HepG2 (cell line): ENCODE data around the gene HOXA7. TPM values are rescaled to one million over a fixed set of nuclear protein-coding genes. Genes with fewer than 3 reads are reported as not detected.

ENCODE experiments used
- ELF3 ChIP-seq: IDR thresholded peaks from 2 replicates; pipeline ENCODE4 v1.6.1; 2016; ENCODE audit warnings: missing genetic modification reagents, missing compliant biosample characterization
- ETV5 ChIP-seq: IDR thresholded peaks from 2 replicates; pipeline ENCODE4 v1.6.1; 2018; ENCODE audit warnings: missing biosample characterization, missing genetic modification reagents, inconsistent platforms, borderline replicate concordance
- ETV6 ChIP-seq: sonication (generic); formaldehyde crosslinking; conservative IDR thresholded peaks from 2 replicates; pipeline ENCODE4 v1.4.0; 2020; ENCODE audit warnings: missing genetic modification reagents
- NFKBIZ ChIP-seq: IDR thresholded peaks from 2 replicates; pipeline ENCODE4 v1.6.1; 2018; ENCODE audit warnings: missing genetic modification reagents, missing compliant biosample characterization
- NRL ChIP-seq: sonication (generic); formaldehyde crosslinking; IDR thresholded peaks from 2 replicates; pipeline ENCODE4 v1.5.0; 2020; ENCODE audit warnings: missing genetic modification reagents, mild to moderate bottlenecking, moderate library complexity, borderline replicate concordance
- PITX1 ChIP-seq: sonication (generic); formaldehyde crosslinking; IDR thresholded peaks from 2 replicates; pipeline ENCODE4 v1.5.1; 2020; ENCODE audit warnings: mild to moderate bottlenecking, missing genetic modification reagents
- SMAD1 ChIP-seq: sonication (generic); formaldehyde crosslinking; IDR thresholded peaks from 2 replicates; pipeline ENCODE4 v1.4.0; 2020; ENCODE audit warnings: missing genetic modification reagents, low read depth, mild to moderate bottlenecking, borderline replicate concordance
- ZMYM3 ChIP-seq: sonication (generic); formaldehyde crosslinking; IDR thresholded peaks from 2 replicates; pipeline ENCODE4 v1.5.1; 2020; ENCODE audit warnings: mild to moderate bottlenecking, missing genetic modification reagents
- ZMYM4 ChIP-seq: sonication (generic); formaldehyde crosslinking; IDR thresholded peaks from 2 replicates; pipeline ENCODE4 v1.8.1; 2023; ENCODE audit warnings: mild to moderate bottlenecking, missing genetic modification reagents
- ZNF335 ChIP-seq: sonication (generic); formaldehyde crosslinking; IDR thresholded peaks from 2 replicates; pipeline ENCODE4 v1.4.0; 2020; ENCODE audit warnings: missing genetic modification reagents
- ZNF446 ChIP-seq: sonication (generic); formaldehyde crosslinking; IDR thresholded peaks from 2 replicates; pipeline ENCODE4 v1.5.0; 2020; ENCODE audit warnings: mild to moderate bottlenecking, missing genetic modification reagents
- ZNF510 ChIP-seq: sonication (generic); formaldehyde crosslinking; IDR thresholded peaks from 2 replicates; pipeline ENCODE4 v1.4.0; 2020; ENCODE audit warnings: low read depth, mild to moderate bottlenecking, missing genetic modification reagents
- ZNF672 ChIP-seq: sonication (generic); formaldehyde crosslinking; IDR thresholded peaks from 2 replicates; pipeline ENCODE4 v1.8.1; 2022; ENCODE audit warnings: missing genetic modification reagents
- ZNF879 ChIP-seq: sonication (generic); formaldehyde crosslinking; IDR thresholded peaks from 2 replicates; pipeline ENCODE4 v1.8.1; 2023; ENCODE audit warnings: missing genetic modification reagents
- polyA plus RNA-seq, 8 experiments: library from polyadenylated mRNA; depleted of rRNA in 3 of 8; stranded (reverse) in 7 of 8; unstranded in 1 of 8; fragments of >200 nt; fragmentation: Illumina TruSeq in 4 of 8; extraction: Trizol in 4 of 8; gene quantifications; 2 replicates each; pipeline versions ENCODE4 v1.2.1 to v1.2.3, GENCODE V29; 2011 to 2016; ENCODE audit warnings: low read depth in 4 of 8, missing spikeins in 1 of 8, mixed read lengths in 1 of 8; ENCODE audit not compliant: insufficient read depth in 1 of 8
- total RNA-seq, 5 experiments: library from RNA; depleted of rRNA; stranded (reverse); fragments of >200 nt; fragmentation: Illumina TruSeq; extraction: Trizol; gene quantifications; 2 replicates each; pipeline ENCODE4 v1.2.3, GENCODE V29; 2016; ENCODE audit warnings: low read depth in 1 of 5
- TF ChIP-seq, protein P1 (sequence below): sonication (generic); formaldehyde crosslinking; IDR thresholded peaks from one replicate; pipeline ENCODE4 v1.5.1; 2020; ENCODE audit warnings: mild to moderate bottlenecking, missing genetic modification reagents; ENCODE audit errors: not compliant biosample characterization
- TF ChIP-seq, protein P2 (sequence below), 2 experiments: sonication (generic) in 1 of 2; formaldehyde crosslinking in 1 of 2; IDR thresholded peaks; 2 replicates each; pipeline versions ENCODE4 v1.5.1 to v1.6.1; 2011 to 2020; ENCODE audit warnings: borderline replicate concordance in 1 of 2, low read depth in 1 of 2, low read length in 1 of 2, mild to moderate bottlenecking in 1 of 2, missing genetic modification reagents in 1 of 2, moderate library complexity in 1 of 2
- TF ChIP-seq, protein P3 (sequence below): conservative IDR thresholded peaks from 2 replicates; pipeline ENCODE4 v1.6.1; 2018; ENCODE audit warnings: missing genetic modification reagents

The HOXA7 gene
- total and polyA plus RNA-seq, 2 of the 13 experiments (the other 11 are each of a cell fraction or from before 2014, with no cell fraction given), result 0.05 TPM; not detected in 1

DNA sequence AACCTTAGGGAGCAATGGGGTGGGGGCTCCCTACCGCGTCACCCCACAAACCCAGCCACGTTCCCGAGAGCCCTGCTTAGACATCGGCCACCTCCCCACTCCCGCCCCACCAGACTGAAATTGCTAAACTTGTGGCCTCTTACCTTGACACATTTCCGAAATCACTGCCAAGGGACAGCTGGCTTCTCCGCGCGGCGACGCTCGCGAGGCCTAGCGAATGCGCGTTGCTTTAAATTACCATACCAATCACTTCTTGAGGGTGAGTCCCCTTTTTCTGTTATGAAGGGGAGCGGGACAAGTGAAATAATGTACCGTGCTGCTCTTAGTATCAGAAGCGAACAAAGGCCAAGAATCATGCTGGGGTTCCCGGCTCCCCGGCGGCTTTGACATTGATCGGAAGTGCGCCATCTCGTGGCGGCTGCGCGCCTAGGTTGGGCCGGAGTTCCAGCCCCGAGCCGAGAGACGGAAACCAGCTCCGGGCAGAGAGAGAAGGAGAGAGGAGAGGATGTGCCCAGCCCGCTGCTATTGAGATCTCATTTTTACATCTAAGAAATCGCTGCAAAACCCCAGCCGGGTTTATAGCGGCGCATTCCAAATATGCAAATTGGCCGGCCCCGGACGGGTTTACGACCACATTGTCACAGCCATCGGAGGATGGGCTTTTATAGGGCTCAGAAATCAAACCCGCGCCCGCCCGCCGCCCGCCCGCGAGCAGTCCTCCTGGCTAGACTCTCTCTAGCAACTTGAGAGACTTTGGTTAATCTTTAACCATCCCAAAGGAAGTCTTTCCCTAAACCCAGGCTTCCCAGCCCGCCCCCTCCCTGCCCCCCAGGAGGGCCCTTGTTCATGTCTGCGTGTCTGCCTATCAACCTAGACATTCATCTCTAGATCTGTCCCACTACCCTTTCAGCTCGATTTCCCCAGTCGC is 23.3 kb upstream of the HOXA7 start (continued):
- TF ChIP-seq, protein P1, sequence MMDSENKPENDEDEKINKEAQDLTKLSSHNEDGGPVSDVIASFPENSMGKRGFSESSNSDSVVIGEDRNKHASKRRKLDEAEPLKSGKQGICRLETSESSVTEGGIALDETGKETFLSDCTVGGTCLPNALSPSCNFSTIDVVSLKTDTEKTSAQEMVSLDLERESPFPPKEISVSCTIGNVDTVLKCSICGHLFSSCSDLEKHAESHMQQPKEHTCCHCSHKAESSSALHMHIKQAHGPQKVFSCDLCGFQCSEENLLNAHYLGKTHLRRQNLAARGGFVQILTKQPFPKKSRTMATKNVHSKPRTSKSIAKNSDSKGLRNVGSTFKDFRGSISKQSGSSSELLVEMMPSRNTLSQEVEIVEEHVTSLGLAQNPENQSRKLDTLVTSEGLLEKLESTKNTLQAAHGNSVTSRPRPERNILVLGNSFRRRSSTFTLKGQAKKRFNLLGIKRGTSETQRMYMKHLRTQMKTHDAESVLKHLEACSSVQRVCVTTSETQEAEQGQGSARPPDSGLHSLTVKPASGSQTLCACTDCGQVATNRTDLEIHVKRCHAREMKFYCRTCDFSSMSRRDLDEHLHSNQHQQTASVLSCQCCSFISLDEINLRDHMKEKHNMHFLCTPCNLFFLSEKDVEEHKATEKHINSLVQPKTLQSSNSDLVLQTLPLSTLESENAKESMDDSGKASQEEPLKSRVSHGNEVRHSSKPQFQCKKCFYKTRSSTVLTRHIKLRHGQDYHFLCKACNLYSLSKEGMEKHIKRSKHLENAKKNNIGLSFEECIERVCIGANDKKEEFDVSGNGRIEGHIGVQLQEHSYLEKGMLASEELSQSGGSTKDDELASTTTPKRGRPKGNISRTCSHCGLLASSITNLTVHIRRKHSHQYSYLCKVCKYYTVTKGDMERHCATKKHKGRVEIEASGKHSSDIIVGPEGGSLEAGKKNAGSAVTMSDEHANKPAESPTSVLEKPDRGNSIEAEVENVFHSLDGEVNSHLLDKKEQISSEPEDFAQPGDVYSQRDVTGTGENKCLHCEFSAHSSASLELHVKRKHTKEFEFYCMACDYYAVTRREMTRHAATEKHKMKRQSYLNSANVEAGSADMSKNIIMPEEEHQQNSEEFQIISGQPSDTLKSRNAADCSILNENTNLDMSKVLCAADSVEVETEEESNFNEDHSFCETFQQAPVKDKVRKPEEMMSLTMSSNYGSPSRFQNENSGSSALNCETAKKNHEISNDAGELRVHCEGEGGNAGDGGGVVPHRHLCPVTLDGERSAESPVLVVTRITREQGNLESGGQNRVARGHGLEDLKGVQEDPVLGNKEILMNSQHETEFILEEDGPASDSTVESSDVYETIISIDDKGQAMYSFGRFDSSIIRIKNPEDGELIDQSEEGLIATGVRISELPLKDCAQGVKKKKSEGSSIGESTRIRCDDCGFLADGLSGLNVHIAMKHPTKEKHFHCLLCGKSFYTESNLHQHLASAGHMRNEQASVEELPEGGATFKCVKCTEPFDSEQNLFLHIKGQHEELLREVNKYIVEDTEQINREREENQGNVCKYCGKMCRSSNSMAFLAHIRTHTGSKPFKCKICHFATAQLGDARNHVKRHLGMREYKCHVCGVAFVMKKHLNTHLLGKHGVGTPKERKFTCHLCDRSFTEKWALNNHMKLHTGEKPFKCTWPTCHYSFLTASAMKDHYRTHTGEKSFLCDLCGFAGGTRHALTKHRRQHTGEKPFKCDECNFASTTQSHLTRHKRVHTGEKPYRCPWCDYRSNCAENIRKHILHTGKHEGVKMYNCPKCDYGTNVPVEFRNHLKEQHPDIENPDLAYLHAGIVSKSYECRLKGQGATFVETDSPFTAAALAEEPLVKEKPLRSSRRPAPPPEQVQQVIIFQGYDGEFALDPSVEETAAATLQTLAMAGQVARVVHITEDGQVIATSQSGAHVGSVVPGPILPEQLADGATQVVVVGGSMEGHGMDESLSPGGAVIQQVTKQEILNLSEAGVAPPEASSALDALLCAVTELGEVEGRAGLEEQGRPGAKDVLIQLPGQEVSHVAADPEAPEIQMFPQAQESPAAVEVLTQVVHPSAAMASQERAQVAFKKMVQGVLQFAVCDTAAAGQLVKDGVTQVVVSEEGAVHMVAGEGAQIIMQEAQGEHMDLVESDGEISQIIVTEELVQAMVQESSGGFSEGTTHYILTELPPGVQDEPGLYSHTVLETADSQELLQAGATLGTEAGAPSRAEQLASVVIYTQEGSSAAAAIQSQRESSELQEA (CRISPR knock-in tag), result no peak
- no peak for TF ChIP-seq NFKBIZ (CRISPR knock-in tag)
- no peak for TF ChIP-seq ETV5 (CRISPR knock-in tag)
- TF ChIP-seq ZNF510 (CRISPR knock-in tag), result no peak
- TF ChIP-seq, protein P2, sequence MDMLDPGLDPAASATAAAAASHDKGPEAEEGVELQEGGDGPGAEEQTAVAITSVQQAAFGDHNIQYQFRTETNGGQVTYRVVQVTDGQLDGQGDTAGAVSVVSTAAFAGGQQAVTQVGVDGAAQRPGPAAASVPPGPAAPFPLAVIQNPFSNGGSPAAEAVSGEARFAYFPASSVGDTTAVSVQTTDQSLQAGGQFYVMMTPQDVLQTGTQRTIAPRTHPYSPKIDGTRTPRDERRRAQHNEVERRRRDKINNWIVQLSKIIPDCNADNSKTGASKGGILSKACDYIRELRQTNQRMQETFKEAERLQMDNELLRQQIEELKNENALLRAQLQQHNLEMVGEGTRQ (IDR thresholded peaks at IDR 0.05; ENCODE audit: low read depth, low read length), result no peak
- TF ChIP-seq, protein P2 (CRISPR knock-in tag; IDR thresholded peaks at IDR 0.05; ENCODE audit: borderline replicate concordance), result no peak
- no peak for TF ChIP-seq ZMYM3
- no peak for TF ChIP-seq SMAD1 (CRISPR knock-in tag)
- TF ChIP-seq ZNF672 (CRISPR knock-in tag), result no peak
- no peak for TF ChIP-seq ZNF446 (CRISPR knock-in tag)
- no peak for TF ChIP-seq ZNF879 (CRISPR knock-in tag)
- no peak for TF ChIP-seq ETV6
- no peak for TF ChIP-seq PITX1 (CRISPR knock-in tag)
- TF ChIP-seq ZNF335 (CRISPR knock-in tag), result no peak
- TF ChIP-seq, protein P3, sequence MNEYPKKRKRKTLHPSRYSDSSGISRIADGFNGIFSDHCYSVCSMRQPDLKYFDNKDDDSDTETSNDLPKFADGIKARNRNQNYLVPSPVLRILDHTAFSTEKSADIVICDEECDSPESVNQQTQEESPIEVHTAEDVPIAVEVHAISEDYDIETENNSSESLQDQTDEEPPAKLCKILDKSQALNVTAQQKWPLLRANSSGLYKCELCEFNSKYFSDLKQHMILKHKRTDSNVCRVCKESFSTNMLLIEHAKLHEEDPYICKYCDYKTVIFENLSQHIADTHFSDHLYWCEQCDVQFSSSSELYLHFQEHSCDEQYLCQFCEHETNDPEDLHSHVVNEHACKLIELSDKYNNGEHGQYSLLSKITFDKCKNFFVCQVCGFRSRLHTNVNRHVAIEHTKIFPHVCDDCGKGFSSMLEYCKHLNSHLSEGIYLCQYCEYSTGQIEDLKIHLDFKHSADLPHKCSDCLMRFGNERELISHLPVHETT (CRISPR knock-in tag), result no peak
- TF ChIP-seq ZMYM4 (CRISPR knock-in tag), result no peak
- TF ChIP-seq ELF3 (CRISPR knock-in tag), result no peak; the same call in 1 of the 2 replicates
- no peak for TF ChIP-seq NRL (CRISPR knock-in tag)
